GM21737 (cell line): Measurements from ENCODE around the gene TAT.
"Not testable (repeated sequence)": the region's sequence is repeated elsewhere in the genome, so short reads cannot be mapped to it uniquely, and the experiment has no call there.

Experiments
- ATAC-seq: cut with Tn5 transposase; IDR thresholded peaks from one replicate; pipeline ENCODE4 v1.9.1; 2021; ENCODE audit warnings: mild to moderate bottlenecking, moderate library complexity; ENCODE audit not compliant: unreplicated experiment

Gene TAT

GRCh38 chr16:71576971-71577370 is at the start of gene TAT:
TAT (minus strand) TSS chr16:71577092; CDS start chr16:71576415, 677 bp downstream.
- ATAC-seq = no peak

- ATAC-seq = no peak
Observed at GRCh38 chr16:71626018-71626857, 49.3 kb upstream of the TAT start, which contains the start of gene MARVELD3. MARVELD3 (plus strand) TSS chr16:71626184; CDS start chr16:71626230, 46 bp downstream.

GRCh38 chr16:71625113-71625850 is 48.4 kb upstream of the TAT start:
- no peak for ATAC-seq

- no peak for ATAC-seq
Observed at GRCh38 chr16:71623597-71623996, 46.7 kb upstream of the TAT start.

- ATAC-seq = no peak
Observed at GRCh38 chr16:71622088-71622487, 45.2 kb upstream of the TAT start.

- no peak for ATAC-seq
Observed at GRCh38 chr16:71618429-71618828, 41.5 kb upstream of the TAT start.

GRCh38 chr16:71614956-71615355 is 38.1 kb upstream of the TAT start:
- ATAC-seq = not testable (repeated sequence)

GRCh38 chr16:71610936-71611871 is 34.3 kb upstream of the TAT start:
- ATAC-seq = peak; percentile 55

GRCh38 chr16:71610447-71610846 is 33.6 kb upstream of the TAT start:
- no peak for ATAC-seq

GRCh38 chr16:71609066-71609465 is 32.2 kb upstream of the TAT start:
- ATAC-seq = no peak

GRCh38 chr16:71600822-71601221 is 23.9 kb upstream of the TAT start:
- ATAC-seq = no peak

- ATAC-seq = not testable (repeated sequence)
Observed at GRCh38 chr16:71598426-71598825, 21.5 kb upstream of the TAT start.

- not testable (repeated sequence) for ATAC-seq
Observed at GRCh38 chr16:71595340-71595826, 18.5 kb upstream of the TAT start.

- ATAC-seq = no peak
Observed at GRCh38 chr16:71594000-71594646, 17.2 kb upstream of the TAT start.

GRCh38 chr16:71593048-71593999 is 16.4 kb upstream of the TAT start:
- ATAC-seq = no peak

- no peak for ATAC-seq
Observed at GRCh38 chr16:71591917-71592316, 15.0 kb upstream of the TAT start.

GRCh38 chr16:71590584-71590983 is 13.7 kb upstream of the TAT start:
- ATAC-seq = no peak

GRCh38 chr16:71590071-71590470 is 13.2 kb upstream of the TAT start:
- ATAC-seq = not testable (repeated sequence)

- ATAC-seq = not testable (repeated sequence)
Observed at GRCh38 chr16:71589334-71589733, 12.4 kb upstream of the TAT start.
